SK-N-MC (cell line): ENCODE data around the gene ZP2.

Experiments
- DNase-seq: peaks from one replicate; pipeline ENCODE4 v3.0.0-alpha.2; 2011; ENCODE audit warnings: low read depth, low spot score
- H3K27ac ChIP-seq: fragments of 200-600 bp; sonication (generic); 2 replicates; pipeline ENCODE4 v1.5.1; 2016; ENCODE audit warnings: mixed run types
- H3K36me3 ChIP-seq: fragments of 200-600 bp; sonication (generic); 2 replicates; pipeline ENCODE4 v1.6.1; 2017; ENCODE audit warnings: antibody characterized with exemption, low read length, mixed read lengths; ENCODE audit not compliant: insufficient read depth
- H3K4me3 ChIP-seq: fragments of 200-600 bp; sonication (generic); 2 replicates; pipeline ENCODE4 v1.5.1; 2016
- H3K9ac ChIP-seq: fragments of 200-600 bp; sonication (generic); 2 replicates; pipeline ENCODE4 v1.8.0; 2017; ENCODE audit warnings: mixed run types, mixed read lengths; ENCODE audit not compliant: insufficient read length
- H3K9me3 ChIP-seq: fragments of 200-600 bp; sonication (generic); 2 replicates; pipeline ENCODE4 v1.6.1; 2017; ENCODE audit warnings: low read depth, mild to moderate bottlenecking, antibody characterized with exemption, low read length, moderate library complexity, mixed read lengths
- EZH2 ChIP-seq: fragments of 200-600 bp; sonication (generic); IDR thresholded peaks from one replicate; pipeline ENCODE4 v1.6.1; 2017; ENCODE audit warnings: antibody characterized with exemption
- FOXP2 ChIP-seq: optimal IDR thresholded peaks from 2 replicates; pipeline ENCODE3; 2011; ENCODE audit warnings: mild to moderate bottlenecking, moderate library complexity; ENCODE audit not compliant: insufficient read depth; ENCODE audit errors: extremely low read length, control extremely low read depth
- POLR2AphosphoS5 ChIP-seq: IDR thresholded peaks from 2 replicates; pipeline ENCODE4 v1.6.1; 2012; ENCODE audit warnings: mild to moderate bottlenecking, low read depth, low read length, borderline replicate concordance

The ZP2 gene

DNA sequence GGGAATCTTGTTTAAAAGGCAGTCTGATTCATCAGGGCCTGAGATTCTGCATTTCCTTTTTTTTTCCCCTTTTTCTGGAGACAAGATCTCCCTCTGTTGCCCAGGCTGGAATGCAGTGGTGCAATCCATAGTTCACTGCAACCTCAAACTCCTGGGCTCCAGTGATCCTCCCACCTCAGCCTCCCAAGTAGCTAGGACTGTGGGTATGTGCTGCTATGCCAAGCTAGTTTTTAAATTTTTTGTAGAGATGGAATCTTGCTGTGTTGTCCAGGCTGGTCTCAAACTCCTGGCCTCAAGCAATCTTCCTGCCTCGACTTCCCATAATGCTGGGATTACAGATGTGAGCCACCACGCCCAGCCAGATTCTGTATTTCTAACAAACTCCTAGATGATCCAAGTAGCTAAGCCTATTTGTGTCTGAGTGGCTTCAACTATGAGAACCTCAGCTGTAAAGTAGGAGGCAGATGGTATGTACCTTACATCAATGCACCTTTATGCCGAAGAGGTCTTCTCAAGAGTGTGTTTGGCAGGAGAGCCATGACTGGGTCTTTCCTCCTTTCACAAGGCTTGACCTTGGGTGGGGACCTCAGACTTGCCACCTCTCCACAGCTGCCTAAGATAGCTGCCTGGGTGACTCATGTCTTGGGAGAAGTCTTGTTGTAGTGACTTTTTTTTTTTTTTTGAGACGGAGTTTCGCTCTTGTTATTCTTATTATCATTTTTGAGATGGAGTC is 42.0 kb downstream of the ZP2 start:
- TF ChIP-seq EZH2: no peak
- TF ChIP-seq FOXP2: no peak
- TF ChIP-seq POLR2AphosphoS5: no peak
- Histone ChIP-seq H3K4me3 (no peak overlapping the region), H3K9ac (no peak overlapping the region), H3K27ac (no peak overlapping the region), H3K36me3 (no peaks in the 10 kb centered on the region), H3K9me3 (no peaks in the 10 kb centered on the region)
- DNase-seq: no peak

DNA sequence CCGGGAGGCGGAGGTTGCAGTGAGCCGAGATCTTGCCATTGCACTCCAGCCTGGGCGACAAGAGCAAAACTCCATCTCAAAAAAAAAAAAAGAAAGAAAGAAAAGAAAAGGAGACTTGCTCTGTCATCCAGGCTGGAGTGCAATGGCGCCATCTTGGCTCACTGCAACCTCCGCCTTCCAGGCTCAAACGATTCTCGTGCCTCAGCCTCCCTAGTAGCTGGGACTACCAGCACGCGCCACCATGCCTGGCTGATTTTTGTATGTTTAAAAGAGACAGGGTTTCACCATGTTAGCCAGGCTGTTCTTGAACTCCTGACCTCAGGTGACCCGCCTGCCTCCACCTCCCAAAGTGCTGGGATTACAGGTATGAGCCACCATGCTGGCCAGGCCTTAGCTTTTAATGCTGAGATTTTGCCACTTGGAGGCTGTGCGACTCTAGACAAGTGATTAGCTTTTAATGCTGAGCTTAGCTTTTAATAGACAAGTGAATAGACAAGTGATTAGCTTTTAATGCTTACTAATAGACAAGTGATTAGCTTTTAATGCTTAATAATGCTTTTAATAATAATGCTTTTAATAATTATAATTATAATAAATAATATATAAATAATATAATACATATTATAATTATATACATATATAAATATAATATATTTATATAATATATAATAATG is 43.3 kb downstream of the ZP2 start:
- no peak overlapping the region for H3K27ac ChIP-seq
- no peak overlapping the region for H3K9ac ChIP-seq
- TF ChIP-seq EZH2: no peak
- TF ChIP-seq FOXP2: no peak
- TF ChIP-seq POLR2AphosphoS5: no peak
- no peak overlapping the region for H3K4me3 ChIP-seq
- H3K9me3 ChIP-seq: no peaks in the 10 kb centered on the region
- no peaks in the 10 kb centered on the region for H3K36me3 ChIP-seq
- DNase-seq: no peak

- TF ChIP-seq FOXP2 (no peak), POLR2AphosphoS5 (no peak), EZH2 (no peak)
- no peak for DNase-seq
- Histone ChIP-seq H3K9me3 (no peaks in the 10 kb centered on the region), H3K9ac (no peak overlapping the region), H3K27ac (no peak overlapping the region), H3K4me3 (no peak overlapping the region), H3K36me3 (no peaks in the 10 kb centered on the region)
Measured at GRCh38 chr16:21167360-21167759, 44.0 kb downstream of the ZP2 start.

DNA sequence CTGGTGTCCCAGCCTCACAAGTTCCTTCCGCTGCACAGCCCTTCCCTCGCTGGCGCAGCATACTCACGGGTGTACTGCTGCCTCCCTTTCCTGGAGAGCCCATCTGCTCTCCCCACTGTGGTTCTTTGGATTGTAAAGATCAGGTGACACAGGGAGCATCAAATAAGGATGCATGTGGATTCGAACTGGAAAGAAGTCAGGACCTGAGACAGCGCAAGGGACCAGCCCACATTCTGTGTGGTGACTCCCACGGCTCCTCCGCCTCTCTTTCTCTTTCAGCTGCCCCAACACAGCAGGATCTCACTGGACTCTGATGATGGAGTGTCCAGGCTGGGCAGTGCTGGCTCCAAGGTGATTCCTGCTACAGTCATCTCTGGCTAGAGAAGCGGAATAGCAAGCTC is 44.8 kb downstream of the ZP2 start:
- Histone ChIP-seq H3K9me3 (no peaks in the 10 kb centered on the region), H3K4me3 (no peak overlapping the region), H3K9ac (no peak overlapping the region), H3K36me3 (no peaks in the 10 kb centered on the region), H3K27ac (no peak overlapping the region)
- TF ChIP-seq EZH2 (no peak), FOXP2 (no peak), POLR2AphosphoS5 (no peak)
- DNase-seq: no peak

DNA sequence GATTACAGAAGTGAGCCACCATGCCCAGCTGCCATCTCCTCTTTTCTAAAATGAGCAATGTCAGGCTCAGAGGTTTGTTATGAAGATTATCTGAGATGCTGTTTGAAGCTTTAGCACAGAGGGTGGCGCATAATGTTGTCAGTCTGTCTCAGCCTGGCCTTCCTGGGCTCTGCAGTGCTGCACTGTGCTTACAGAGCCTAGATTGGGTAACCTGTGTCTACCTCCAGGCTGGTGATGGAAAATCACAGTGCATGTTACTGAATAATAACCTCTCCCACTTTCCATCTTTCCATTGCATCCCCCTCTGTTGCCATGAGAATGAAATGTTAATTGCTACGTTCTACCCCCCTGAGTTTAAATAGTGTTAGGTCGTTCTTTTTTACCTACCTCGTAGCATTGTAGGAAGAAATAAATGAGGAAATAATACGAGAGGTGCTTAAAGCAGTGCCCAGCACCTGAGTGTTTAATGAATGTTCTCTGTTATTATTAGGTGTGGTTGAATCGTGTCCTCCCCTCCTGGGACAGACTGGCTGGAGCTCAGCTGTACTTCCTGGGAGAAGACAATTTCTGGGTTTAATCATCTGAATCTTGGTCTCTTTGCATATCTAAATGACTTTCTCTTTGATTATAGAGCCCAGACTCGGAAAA is 46.7 kb downstream of the ZP2 start:
- Histone ChIP-seq H3K9ac (no peak overlapping the region), H3K27ac (no peak overlapping the region), H3K36me3 (0 out of 2 replicates have a peak, but pooled peaks cover 3% of the 10 kb centered on the region), H3K4me3 (no peak overlapping the region), H3K9me3 (no peaks in the 10 kb centered on the region)
- no peak for DNase-seq
- TF ChIP-seq EZH2 (no peak), POLR2AphosphoS5 (no peak), FOXP2 (no peak)

DNA sequence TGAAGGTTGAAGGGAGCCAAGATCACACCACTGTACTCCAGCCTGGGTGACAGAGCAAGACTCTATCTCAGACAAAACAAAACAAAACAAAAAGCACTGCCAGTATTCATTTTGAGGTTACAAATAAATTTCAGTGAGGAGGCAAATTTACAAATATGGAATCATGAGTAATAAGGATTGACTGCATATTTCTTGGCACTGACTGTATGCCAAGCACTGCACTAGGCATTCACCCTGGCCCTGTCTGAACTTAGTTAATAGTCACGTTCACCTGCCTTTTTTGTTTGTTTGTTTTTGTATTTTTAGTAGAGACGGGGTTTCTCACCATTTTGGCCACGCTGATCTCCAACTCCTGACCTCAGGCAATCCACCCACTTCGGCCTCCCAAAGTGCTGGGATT is 47.8 kb downstream of the ZP2 start:
- Histone ChIP-seq H3K36me3 (0 out of 2 replicates have a peak, but pooled peaks cover 3% of the 10 kb centered on the region), H3K27ac (no peak overlapping the region), H3K4me3 (no peak overlapping the region), H3K9me3 (no peaks in the 10 kb centered on the region), H3K9ac (no peak overlapping the region)
- no peak for DNase-seq
- TF ChIP-seq POLR2AphosphoS5: no peak
- no peak for TF ChIP-seq FOXP2
- TF ChIP-seq EZH2: no peak

DNA sequence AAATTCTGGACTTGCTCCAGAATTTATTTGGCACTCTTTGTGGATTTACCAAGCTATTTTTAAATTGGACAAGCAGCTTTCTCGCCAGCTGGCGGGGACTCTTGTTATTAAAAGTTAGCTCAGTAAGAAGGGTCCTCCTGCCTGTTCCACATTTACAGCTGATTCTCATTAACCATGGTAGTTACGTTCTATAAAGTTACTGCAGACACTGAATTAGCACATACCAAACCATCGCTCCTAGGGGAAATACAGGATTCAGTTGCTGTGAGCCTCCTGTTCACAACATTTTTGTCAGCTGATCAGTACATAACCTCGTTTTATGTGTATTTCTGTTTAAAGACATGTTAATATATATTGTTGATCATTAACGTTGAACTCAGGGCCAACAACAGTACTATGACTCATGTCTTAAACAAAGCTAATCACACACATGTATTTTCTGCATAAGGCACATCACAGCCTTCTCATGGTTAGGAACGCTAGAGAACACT is 48.7 kb downstream of the ZP2 start:
- DNase-seq: no peak
- Histone ChIP-seq H3K9ac (no peak overlapping the region), H3K9me3 (no peaks in the 10 kb centered on the region), H3K27ac (no peak overlapping the region), H3K36me3 (0 out of 2 replicates have a peak, but pooled peaks cover 3% of the 10 kb centered on the region), H3K4me3 (peak overlapping the region; percentile 2; the same call in 1 of the 2 replicates)
- no peak for TF ChIP-seq POLR2AphosphoS5
- no peak for TF ChIP-seq EZH2
- no peak for TF ChIP-seq FOXP2

- 0 out of 2 replicates have a peak, but pooled peaks cover 3% of the 10 kb centered on the region for H3K36me3 ChIP-seq
- no peak overlapping the region for H3K4me3 ChIP-seq
- no peak overlapping the region for H3K9ac ChIP-seq
- no peak overlapping the region for H3K27ac ChIP-seq
- no peak for DNase-seq
- no peaks in the 10 kb centered on the region for H3K9me3 ChIP-seq
- TF ChIP-seq EZH2 (no peak), POLR2AphosphoS5 (no peak), FOXP2 (no peak)
Measured at GRCh38 chr16:21161211-21161610, 50.2 kb downstream of the ZP2 start.
